CD4-positive, alpha-beta T cell treated with Interleukin-12 subunit alpha and Interleukin-12 subunit beta, for 1 hour (primary cell): ENCODE data around the gene SAMD14.
"Not testable (repeated sequence)": the region's sequence is repeated elsewhere in the genome, so short reads cannot be mapped to it uniquely, and the experiment has no call there.

Experiments
- DNase-seq: peaks from one replicate; pipeline ENCODE4 v3.0.0-alpha.2; 2020

Gene SAMD14

GRCh38 chr17:50072130-50072529 lies 57.8 kb downstream of the SAMD14 start:
- DNase-seq, result no peak

DNA sequence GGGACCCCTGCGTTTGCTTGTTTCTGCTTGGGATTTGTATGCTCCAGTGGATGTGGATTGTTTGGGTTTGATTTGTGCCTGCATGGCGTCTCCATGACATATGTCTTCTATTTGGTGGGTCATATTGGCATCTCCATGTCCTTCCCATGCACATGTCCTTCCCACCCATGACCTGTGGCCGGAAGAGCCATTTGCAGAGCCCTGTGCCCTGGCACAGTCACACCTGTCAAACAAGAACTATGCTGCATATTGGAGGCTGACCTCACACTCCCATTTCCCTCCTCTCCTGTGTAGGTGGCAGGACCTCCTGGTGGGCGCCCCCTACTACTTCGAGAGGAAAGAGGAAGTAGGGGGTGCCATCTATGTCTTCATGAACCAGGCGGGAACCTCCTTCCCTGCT lies 58.3 kb downstream of the SAMD14 start:
- no peak for DNase-seq

DNA sequence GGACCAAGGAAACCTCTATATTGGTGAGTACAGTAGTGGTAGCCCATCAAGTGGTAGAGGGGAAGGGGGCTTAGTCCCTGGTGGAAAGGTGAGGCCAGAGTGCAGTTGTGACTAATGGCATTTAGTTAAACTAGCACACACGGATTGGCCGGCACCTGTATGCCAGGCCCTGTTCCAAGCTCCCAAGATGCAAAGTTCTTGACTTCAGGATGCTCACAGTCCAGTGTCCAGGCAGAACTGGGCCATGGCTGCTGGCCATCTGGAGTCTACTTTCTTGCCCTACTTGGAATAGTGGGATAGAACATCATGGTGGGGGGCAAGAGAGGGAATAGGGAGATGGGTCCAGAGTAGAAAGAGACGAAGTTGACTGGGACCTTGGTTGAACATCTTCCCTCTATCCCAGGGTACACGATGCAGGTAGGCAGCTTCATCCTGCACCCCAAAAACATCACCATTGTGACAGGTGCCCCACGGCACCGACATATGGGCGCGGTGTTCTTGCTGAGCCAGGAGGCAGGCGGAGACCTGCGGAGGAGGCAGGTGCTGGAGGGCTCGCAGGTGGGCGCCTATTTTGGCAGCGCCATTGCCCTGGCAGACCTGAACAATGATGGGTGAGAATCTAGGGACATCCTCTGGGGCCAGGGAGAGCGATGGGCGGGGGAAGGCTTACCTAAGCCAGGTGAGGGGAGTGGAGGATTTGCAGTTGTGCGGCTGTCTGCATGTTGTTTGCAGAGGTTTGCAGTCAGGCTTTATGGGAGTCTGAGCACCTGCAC lies 58.9 kb downstream of the SAMD14 start:
- DNase-seq, result no peak

DNA sequence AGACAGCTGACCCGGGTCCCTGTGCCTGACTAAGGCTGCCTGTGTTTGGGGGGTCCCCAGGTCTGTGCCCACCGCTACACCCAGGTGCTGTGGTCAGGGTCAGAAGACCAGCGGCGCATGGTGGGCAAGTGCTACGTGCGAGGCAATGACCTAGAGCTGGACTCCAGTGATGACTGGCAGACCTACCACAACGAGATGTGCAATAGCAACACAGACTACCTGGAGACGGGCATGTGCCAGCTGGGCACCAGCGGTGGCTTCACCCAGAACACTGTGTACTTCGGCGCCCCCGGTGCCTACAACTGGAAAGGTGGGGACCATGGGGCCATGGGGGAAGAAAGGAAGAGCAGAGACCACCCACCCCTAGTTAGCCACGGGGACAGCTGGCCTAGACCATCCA lies 62.0 kb downstream of the SAMD14 start:
- DNase-seq, result no peak

DNA sequence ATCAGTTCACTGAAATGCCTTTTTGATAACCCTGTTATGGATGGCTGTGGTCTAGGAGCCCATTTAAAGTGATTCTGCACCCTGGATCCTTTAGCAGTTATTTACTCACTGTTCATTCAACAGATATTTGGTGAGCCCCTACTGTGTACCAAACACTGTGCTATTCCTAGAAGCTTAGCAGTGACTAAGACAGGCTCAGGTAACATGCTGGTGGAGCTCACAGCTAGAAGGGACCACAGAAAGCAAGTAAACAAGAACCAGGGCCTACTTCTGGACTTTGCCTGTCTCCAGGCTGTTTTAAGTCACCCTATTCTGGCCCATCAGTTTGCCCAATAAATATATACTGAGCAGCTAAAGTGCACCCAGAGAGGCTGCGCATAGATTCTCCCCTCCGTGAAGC lies 63.0 kb downstream of the SAMD14 start:
- DNase-seq, result no peak

DNA sequence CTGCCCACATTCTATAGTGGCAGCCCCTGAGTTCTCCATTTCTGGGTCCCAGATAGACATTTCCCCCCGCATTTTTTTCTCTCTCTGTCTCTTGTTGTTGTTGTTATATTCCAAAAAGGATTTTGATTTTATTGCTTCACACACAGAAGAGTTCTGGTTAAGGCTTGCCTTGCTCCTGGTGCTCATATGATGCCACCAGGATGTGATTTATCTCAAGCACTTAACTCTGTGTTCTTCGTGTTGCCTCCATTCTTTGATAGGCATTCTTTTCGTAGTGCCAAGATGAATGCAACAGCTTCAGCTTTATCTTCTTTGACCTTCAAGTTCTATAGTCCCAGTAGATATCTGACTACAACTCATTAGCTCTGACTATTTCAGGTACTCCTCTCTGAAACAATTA lies 64.9 kb downstream of the SAMD14 start:
- no peak for DNase-seq

GRCh38 chr17:50064253-50065001 lies 65.5 kb downstream of the SAMD14 start:
- DNase-seq, result no peak

- DNase-seq, result no peak
These were observed 66.3 kb downstream of the SAMD14 start for GRCh38 chr17:50063561-50064252.

DNA sequence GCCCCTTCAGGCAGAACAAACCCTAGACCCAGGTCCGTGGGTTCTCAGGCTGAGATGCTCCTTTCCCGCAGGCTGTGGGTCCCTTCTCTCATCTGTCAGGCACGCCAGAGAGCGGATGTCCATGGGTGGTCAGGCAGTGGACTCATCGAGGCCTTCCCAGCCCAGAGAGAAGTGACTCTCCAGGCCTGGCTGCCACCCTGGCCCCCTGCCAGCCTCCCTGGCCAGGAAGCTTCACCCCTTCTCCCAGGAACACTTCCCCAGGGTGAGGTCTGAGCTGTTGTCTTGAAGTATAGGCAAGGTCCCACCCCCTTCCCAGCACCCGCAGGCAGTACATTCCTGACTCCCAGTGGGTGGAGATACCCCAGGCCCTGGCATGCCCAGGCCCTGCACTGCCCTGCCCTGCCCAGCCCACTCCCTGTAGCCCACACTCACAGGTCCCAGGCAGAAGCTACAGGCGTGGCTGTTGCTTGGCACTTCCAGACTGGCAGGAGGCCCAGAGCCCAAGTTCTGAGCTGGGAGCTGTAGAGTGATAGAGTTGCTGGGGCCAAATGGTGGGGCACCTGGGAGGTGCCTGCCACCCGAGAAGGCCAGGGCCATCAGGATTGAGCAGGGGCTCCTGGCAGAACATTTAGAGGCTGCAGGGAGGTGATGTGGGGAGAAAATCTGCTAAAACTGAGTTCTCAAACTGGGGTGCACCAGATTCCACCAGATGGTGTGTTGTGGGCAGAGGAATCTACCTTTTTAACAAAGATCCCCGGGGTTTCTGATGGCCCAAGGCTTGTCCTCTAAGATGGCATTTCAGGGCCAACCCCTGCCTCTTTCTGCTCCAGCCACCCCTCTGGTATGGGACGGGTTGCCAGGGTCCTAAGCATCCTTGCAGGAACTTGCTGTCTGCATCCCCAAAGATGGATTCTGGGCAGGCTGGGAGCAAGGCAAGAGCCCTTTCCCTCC lies 67.4 kb downstream of the SAMD14 start:
- no peak for DNase-seq

DNA sequence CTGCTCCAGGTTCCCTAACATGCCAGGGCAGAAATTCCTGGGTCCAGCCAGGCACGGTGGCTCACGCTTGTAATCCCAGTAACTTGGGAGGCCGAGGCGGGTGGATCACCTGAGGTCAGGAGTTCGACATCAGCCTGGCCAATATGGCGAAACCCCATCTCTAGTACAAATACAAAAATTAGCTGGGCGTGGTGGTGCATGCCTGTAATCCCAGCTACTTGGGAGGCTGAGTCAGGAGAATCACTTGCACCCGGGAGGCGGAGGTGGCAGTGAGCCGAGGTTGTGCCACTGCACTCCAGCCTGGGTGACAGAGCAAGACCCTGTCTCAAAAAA lies 68.3 kb downstream of the SAMD14 start:
- DNase-seq, result not testable (repeated sequence)

- DNase-seq, result no peak
These were observed 68.8 kb downstream of the SAMD14 start for GRCh38 chr17:50060951-50061712.
